Endothelial cell of umbilical vein (primary cell): ENCODE measurements around the gene KANK4. TPM values are rescaled to one million over a fixed set of nuclear protein-coding genes. Genes with fewer than 3 reads are reported as not detected.

ENCODE experiments used
- BruUV-seq: library from RNA; stranded (reverse); fragments of 400-500 nt; replicated peaks from 2 replicates; lab custom pipeline; 2021; lab: Mats Ljungman, UMichigan
- CTCF ChIA-PET: fragments of 300-600, 350-600 bp; sonication (Branson Sonifier 250); formaldehyde crosslinking; loops from one replicate; lab custom pipeline; 2021; ENCODE audit warnings: antibody characterized with exemption, inconsistent platforms; lab: Charles Lee
- POLR2A ChIA-PET: fragments of 300-600, 350-600 bp; sonication (Branson Sonifier 250); formaldehyde crosslinking; loops from one replicate; lab custom pipeline; 2021; ENCODE audit warnings: antibody characterized with exemption, inconsistent platforms; lab: Charles Lee
- DNase-seq: peaks from one replicate; pipeline ENCODE4 v3.0.0-alpha.2; 2011; ENCODE audit warnings: low read depth, low spot score
- FAIRE-seq: peaks from 2 replicates; lab custom pipeline; 2011; peaks lifted over from hg19 to GRCh38; lab: Jason Lieb, UNC
- H2AFZ ChIP-seq: 2 replicates; pipeline ENCODE4 v1.6.0; 2012; ENCODE audit warnings: low read depth, low read length, control low read depth, inconsistent platforms
- H3K27ac ChIP-seq: 2 replicates; pipeline ENCODE4 v1.5.1; 2011; ENCODE audit warnings: low read depth, mild to moderate bottlenecking, control low read depth, low read length, moderate library complexity; ENCODE audit not compliant: insufficient read depth
- H3K27me3 ChIP-seq, 2 experiments: 2 replicates each; pipeline versions ENCODE4 v1.6.0 to v1.6.1; 2011; ENCODE audit warnings: low read length in 2 of 2, mixed read lengths in 1 of 2; ENCODE audit not compliant: control insufficient read depth in 2 of 2, insufficient read depth in 2 of 2
- H3K36me3 ChIP-seq, 2 experiments: 2 replicates in 1 of 2; 3 replicates in 1 of 2; pipeline ENCODE4 v1.5.1; 2011; ENCODE audit warnings: low read length in 2 of 2, mild to moderate bottlenecking in 1 of 2, moderate library complexity in 1 of 2; ENCODE audit not compliant: control insufficient read depth in 2 of 2, insufficient read depth in 2 of 2; ENCODE audit errors: extremely low read depth in 1 of 2
- H3K4me1 ChIP-seq: 3 replicates; pipeline ENCODE4 v1.5.1; 2011; ENCODE audit warnings: mild to moderate bottlenecking, low read length; ENCODE audit not compliant: control insufficient read depth, insufficient read depth; ENCODE audit errors: extremely low read depth
- H3K4me2 ChIP-seq: 2 replicates; pipeline ENCODE4 v1.6.1; 2011; ENCODE audit warnings: low read length, control low read depth, mixed read lengths; ENCODE audit not compliant: insufficient read depth
- H3K4me3 ChIP-seq, 3 experiments: fragments of 200-600 bp in 1 of 3; sonication (generic), shearing (Covaris generic) in 1 of 3; replicated peaks in 1 of 3; 2 replicates each; pipeline ENCODE4 v1.5.1; 2011 to 2016; ENCODE audit warnings: control low read depth in 3 of 3, low read length in 3 of 3, mild to moderate bottlenecking in 2 of 3, inconsistent platforms in 1 of 3, low read depth in 1 of 3, moderate library complexity in 1 of 3; ENCODE audit not compliant: insufficient read depth in 1 of 3
- H3K79me2 ChIP-seq: 2 replicates; pipeline ENCODE4 v1.6.0; 2012; ENCODE audit warnings: low read length, inconsistent platforms; ENCODE audit not compliant: control insufficient read depth, insufficient read depth
- H3K9ac ChIP-seq: replicated peaks from 2 replicates; pipeline ENCODE3; 2011; ENCODE audit warnings: low read length, control low read depth; ENCODE audit not compliant: insufficient read depth; ENCODE audit errors: extremely low read depth
- H3K9me1 ChIP-seq: replicated peaks from 3 replicates; pipeline ENCODE4 v1.6.0; 2011; ENCODE audit warnings: mild to moderate bottlenecking, low read length; ENCODE audit not compliant: control insufficient read depth, insufficient read depth; ENCODE audit errors: extremely low read depth
- H3K9me3 ChIP-seq: replicated peaks from 2 replicates; pipeline ENCODE4 v1.5.1; 2012; ENCODE audit warnings: low read length, inconsistent platforms; ENCODE audit not compliant: control insufficient read depth, insufficient read depth
- H4K20me1 ChIP-seq: replicated peaks from 2 replicates; pipeline ENCODE3; 2011; ENCODE audit warnings: mild to moderate bottlenecking, low read length; ENCODE audit not compliant: control insufficient read depth, insufficient read depth; ENCODE audit errors: extremely low read depth
- FOS ChIP-seq: IDR thresholded peaks from 2 replicates; pipeline ENCODE4 v1.6.1; 2011; ENCODE audit warnings: mild to moderate bottlenecking, low read length, moderate library complexity, borderline replicate concordance; ENCODE audit not compliant: insufficient read depth
- GATA2 ChIP-seq: IDR thresholded peaks from 2 replicates; pipeline ENCODE4 v1.7.0; 2011; ENCODE audit warnings: low read depth, mild to moderate bottlenecking, moderate library complexity, mixed read lengths, low read length; ENCODE audit not compliant: insufficient read length, insufficient read depth
- JUN ChIP-seq: IDR thresholded peaks from 2 replicates; pipeline ENCODE4 v1.6.1; 2011; ENCODE audit warnings: borderline replicate concordance, low read depth; ENCODE audit not compliant: insufficient read length, insufficient read depth
- POLR2A ChIP-seq: IDR thresholded peaks from 2 replicates; pipeline ENCODE4 v1.6.1; 2012; ENCODE audit warnings: low read depth, mild to moderate bottlenecking, control low read depth, low read length
- POLR2AphosphoS5 ChIP-seq: IDR thresholded peaks from 2 replicates; pipeline ENCODE4 v1.6.1; 2012; ENCODE audit warnings: low read depth, mild to moderate bottlenecking, control low read depth, low read length, moderate library complexity; ENCODE audit not compliant: insufficient read depth
- dilution Hi-C: fragments of 300-500 bp; cut with MboI; formaldehyde crosslinking; loops from one replicate; pipeline ENCODE4 v1.15.0; 2019; ENCODE audit warnings: low sequenced_read_pairs; ENCODE audit not compliant: extremely low pct_ligation_motif_present
- intact Hi-C: fragments of 100-400 bp; cut with micrococcal nuclease; formaldehyde crosslinking; loops from one replicate; pipeline ENCODE4 v1.10.0; 2022
- polyA plus RNA-seq, 4 experiments: library from polyadenylated mRNA; depleted of rRNA in 3 of 4; stranded (reverse) in 3 of 4; unstranded in 1 of 4; fragments of >200 nt; gene quantifications; 2 replicates each; pipeline versions ENCODE4 v1.2.1 to v1.2.3, GENCODE V29; 2011 to 2012; ENCODE audit warnings: missing spikeins in 1 of 4
- total RNA-seq: library from RNA; stranded (reverse); gene quantifications from 2 replicates; pipeline ENCODE4 v1.2.3, GENCODE V29; 2021
- TF ChIP-seq, protein P1 (sequence below), 2 donors: IDR thresholded peaks; 1 replicate in 1 of 2; 2 replicates in 1 of 2; pipeline ENCODE4 v1.5.1; 2011; ENCODE audit warnings: low read length in 2 of 2, mild to moderate bottlenecking in 2 of 2, moderate library complexity in 2 of 2, control low read depth in 1 of 2, inconsistent platforms in 1 of 2, low read depth in 1 of 2; ENCODE audit not compliant: insufficient read depth in 1 of 2; ENCODE audit errors: extremely low read depth in 1 of 2
- TF ChIP-seq, protein P2 (sequence below): IDR thresholded peaks from 2 replicates; pipeline ENCODE4 v1.6.1; 2011; ENCODE audit not compliant: insufficient read depth, insufficient read length

KANK4 gene
- total and polyA plus RNA-seq, 2 donors (not counting 3 experiments of a cell fraction or from before 2014, with no cell fraction given): not detected

GRCh38 chr1:62212411-62212810, 106.8 kb downstream of the KANK4 start:
- Histone ChIP-seq H4K20me1 (no peaks in the 10 kb centered on the region), H3K9me3 (no peaks in the 10 kb centered on the region), H3K36me3 (no peaks in the 10 kb centered on the region), H3K27ac (no peak overlapping the region), H3K4me3 (no peak overlapping the region), H3K4me1 (no peaks in the 10 kb centered on the region), H3K27me3 (no peaks in the 10 kb centered on the region), H3K9ac (no peak overlapping the region), H3K79me2 (no peaks in the 10 kb centered on the region), H3K9me1 (no peaks in the 10 kb centered on the region), H2AFZ (no peak overlapping the region), H3K4me2 (no peak overlapping the region)
- CTCF ChIA-PET: no interaction called here
- FAIRE-seq: no peak
- POLR2A ChIA-PET: no interaction called here
- no TSS peak for BruUV-seq
- DNase-seq: no peak
- dilution Hi-C loops (no loop called here), intact Hi-C loops (no loop called here)
- TF ChIP-seq GATA2 (no peak), POLR2A (no peak), FOS (no peak), POLR2AphosphoS5 (no peak), JUN (no peak)
- TF ChIP-seq, protein P1, sequence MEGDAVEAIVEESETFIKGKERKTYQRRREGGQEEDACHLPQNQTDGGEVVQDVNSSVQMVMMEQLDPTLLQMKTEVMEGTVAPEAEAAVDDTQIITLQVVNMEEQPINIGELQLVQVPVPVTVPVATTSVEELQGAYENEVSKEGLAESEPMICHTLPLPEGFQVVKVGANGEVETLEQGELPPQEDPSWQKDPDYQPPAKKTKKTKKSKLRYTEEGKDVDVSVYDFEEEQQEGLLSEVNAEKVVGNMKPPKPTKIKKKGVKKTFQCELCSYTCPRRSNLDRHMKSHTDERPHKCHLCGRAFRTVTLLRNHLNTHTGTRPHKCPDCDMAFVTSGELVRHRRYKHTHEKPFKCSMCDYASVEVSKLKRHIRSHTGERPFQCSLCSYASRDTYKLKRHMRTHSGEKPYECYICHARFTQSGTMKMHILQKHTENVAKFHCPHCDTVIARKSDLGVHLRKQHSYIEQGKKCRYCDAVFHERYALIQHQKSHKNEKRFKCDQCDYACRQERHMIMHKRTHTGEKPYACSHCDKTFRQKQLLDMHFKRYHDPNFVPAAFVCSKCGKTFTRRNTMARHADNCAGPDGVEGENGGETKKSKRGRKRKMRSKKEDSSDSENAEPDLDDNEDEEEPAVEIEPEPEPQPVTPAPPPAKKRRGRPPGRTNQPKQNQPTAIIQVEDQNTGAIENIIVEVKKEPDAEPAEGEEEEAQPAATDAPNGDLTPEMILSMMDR (IDR thresholded peaks at IDR 0.05; ENCODE audit: extremely low read depth in 1 of 2, insufficient read depth in 1 of 2, low read depth in 1 of 2, low read length in 2 of 2): no peak
- TF ChIP-seq, protein P2, sequence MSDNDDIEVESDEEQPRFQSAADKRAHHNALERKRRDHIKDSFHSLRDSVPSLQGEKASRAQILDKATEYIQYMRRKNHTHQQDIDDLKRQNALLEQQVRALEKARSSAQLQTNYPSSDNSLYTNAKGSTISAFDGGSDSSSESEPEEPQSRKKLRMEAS: no peak
